ENCODE measurements around the gene C1orf216. TPM values are rescaled to one million over a fixed set of nuclear protein-coding genes. Genes with fewer than 3 reads are reported as not detected.
A peak's percentile ranks its signal among the peaks of the same experiment; 100 is the strongest.

The C1orf216 gene
- total RNA-seq, 1 experiment from 2014 or later: 10.1 TPM

- Mint-ChIP-seq H3K9me3 (no peaks in the 10 kb centered on the region), H3K4me1 (peaks cover 11% of the 10 kb centered on the region), H3K27me3 (ENCODE audit: low read depth) (no peaks in the 10 kb centered on the region), H3K36me3 (no peaks in the 10 kb centered on the region), H3K4me3 (no peak overlapping the region), H3K27ac (peak overlapping the region; percentile 56; the same call in 1 of the 2 replicates)
- ATAC-seq: no peak
- POLR2A ChIA-PET: interaction anchor here (0.6 to 1.8 kb wide), 4 partner anchors 12 to 208 kb away, joined by 4 to 7 read pairs (median 6); partner anchors contain the start of gene CLSPN
- no peak for TF ChIP-seq MXD4 (CRISPR knock-in tag; IDR thresholded peaks at IDR 0.05; ENCODE audit: borderline replicate concordance)
- TF ChIP-seq SMAD4 (CRISPR knock-in tag; IDR thresholded peaks at IDR 0.05): no peak
- no peak for TF ChIP-seq ZBTB21 (CRISPR knock-in tag; IDR thresholded peaks at IDR 0.05; ENCODE audit: borderline replicate concordance)
- TF ChIP-seq ESRRA (CRISPR knock-in tag; IDR thresholded peaks at IDR 0.05; ENCODE audit: borderline replicate concordance): no peak
- TF ChIP-seq SP1 (CRISPR knock-in tag; conservative IDR thresholded peaks at IDR 0.05): no peak
- no peak for TF ChIP-seq FOXP1 (CRISPR knock-in tag; IDR thresholded peaks at IDR 0.05; ENCODE audit: borderline replicate concordance)
- no peak for TF ChIP-seq ZNF121 (CRISPR knock-in tag; IDR thresholded peaks at IDR 0.05)
- no peak for TF ChIP-seq ZSCAN18 (CRISPR knock-in tag; IDR thresholded peaks at IDR 0.05)
- no peak for TF ChIP-seq E2F1 (CRISPR knock-in tag; IDR thresholded peaks at IDR 0.05)
- TF ChIP-seq ZNF671 (CRISPR knock-in tag; IDR thresholded peaks at IDR 0.05): no peak
- no peak for TF ChIP-seq ZNF232 (CRISPR knock-in tag; IDR thresholded peaks at IDR 0.05)
- no peak for TF ChIP-seq CREM (CRISPR knock-in tag; IDR thresholded peaks at IDR 0.05)
- TF ChIP-seq ZNF425 (CRISPR knock-in tag; conservative IDR thresholded peaks at IDR 0.05): no peak
- no peak for TF ChIP-seq MAX (CRISPR knock-in tag; IDR thresholded peaks at IDR 0.05)
- no peak for TF ChIP-seq RELA (CRISPR knock-in tag; IDR thresholded peaks at IDR 0.05; ENCODE audit: borderline replicate concordance)
- TF ChIP-seq AR (CRISPR knock-in tag; IDR thresholded peaks at IDR 0.05): no peak
- DNase-seq (ENCODE audit: low spot score): no peak
- CTCF ChIA-PET: interaction anchor here (0.5 to 7.1 kb wide), 41 partner anchors 10 to 1947 kb away, joined by 3 to 104 read pairs (median 5); partner anchors contain the start of genes C1orf216, CLSPN, KIAA0319L and TFAP2E
These were observed 8.9 kb upstream of the C1orf216 start for GRCh38 chr1:35727434-35728040.

Measured in WTC11 (cell line).